K562 (cell line): ENCODE data around the gene CEP192. TPM values are rescaled to one million over a fixed set of nuclear protein-coding genes. Genes with fewer than 3 reads are reported as not detected.

Source experiments
- GTF2F1 ChIP-seq: IDR thresholded peaks from 2 replicates; pipeline ENCODE4 v1.6.1; 2011; ENCODE audit warnings: low read depth, low read length, improper control_type of control experiment
- HCFC1 ChIP-seq: IDR thresholded peaks from 2 replicates; pipeline ENCODE4 v1.6.1; 2012; ENCODE audit warnings: low read depth, low read length, improper control_type of control experiment
- MAFK ChIP-seq: IDR thresholded peaks from 2 replicates; pipeline ENCODE4 v1.6.1; 2011; ENCODE audit warnings: low read length, improper control_type of control experiment
- PML ChIP-seq: IDR thresholded peaks from 2 replicates; pipeline ENCODE4 v1.6.1; 2012; ENCODE audit warnings: low read length, inconsistent platforms
- RBM15 ChIP-seq: fragments of 200-400 bp; formaldehyde crosslinking; IDR thresholded peaks from 2 replicates; pipeline ENCODE4 v1.6.1; 2018; ENCODE audit warnings: mild to moderate bottlenecking, low read length, moderate library complexity; ENCODE audit not compliant: insufficient read depth
- RBM25 ChIP-seq: fragments of 200-400 bp; formaldehyde crosslinking; IDR thresholded peaks from 2 replicates; pipeline ENCODE4 v1.6.1; 2018; ENCODE audit warnings: low read length, low read depth, moderate library complexity; ENCODE audit not compliant: severe bottlenecking
- SAP30 ChIP-seq: fragments of 200-600 bp; sonication (generic); IDR thresholded peaks from 2 replicates; pipeline ENCODE4 v1.6.1; 2012; ENCODE audit warnings: borderline replicate concordance, low read depth, mild to moderate bottlenecking, moderate library complexity, low read length, control low read depth, inconsistent platforms; ENCODE audit not compliant: insufficient read depth, poor library complexity, severe bottlenecking
- SREBF1 ChIP-seq: fragments of 150-350 bp; IDR thresholded peaks from 2 replicates; pipeline ENCODE4 v1.6.1; 2014; ENCODE audit warnings: antibody characterized with exemption, low read depth, low read length, borderline replicate concordance
- YY1 ChIP-seq, 3 experiments: IDR thresholded peaks; 2 replicates each; pipeline ENCODE4 v1.6.1; 2011; ENCODE audit warnings: low read length in 2 of 3, mild to moderate bottlenecking in 2 of 3, moderate library complexity in 2 of 3, borderline replicate concordance in 1 of 3, control low read depth in 1 of 3, low read depth in 1 of 3; ENCODE audit not compliant: insufficient read depth in 3 of 3, insufficient replicate concordance in 2 of 3, control insufficient read depth in 1 of 3, insufficient read length in 1 of 3; ENCODE audit errors: extremely low read depth in 1 of 3
- ZNF134 ChIP-seq: fragments of 250-450 bp; sonication (Bioruptor Pico); conservative IDR thresholded peaks from 2 replicates; pipeline ENCODE4 v1.4.0; 2020
- ZNF282 ChIP-seq: sonication (generic); formaldehyde crosslinking; IDR thresholded peaks from 2 replicates; pipeline ENCODE4 v1.8.1; 2023; ENCODE audit warnings: missing genetic modification reagents
- ZNF41 ChIP-seq: fragments of 250-450 bp; sonication (Bioruptor Pico); conservative IDR thresholded peaks from 2 replicates; pipeline ENCODE4 v1.4.0; 2020; ENCODE audit warnings: mild to moderate bottlenecking
- ZNF766 ChIP-seq: fragments of 200-800 bp; sonication (Bioruptor generic); conservative IDR thresholded peaks from 2 replicates; pipeline ENCODE4 v1.6.1; 2016; ENCODE audit warnings: missing genetic modification characterization, missing compliant biosample characterization
- ZNF77 ChIP-seq: fragments of 250-450 bp; sonication (Bioruptor Pico); IDR thresholded peaks from 2 replicates; pipeline ENCODE4 v1.5.0; 2020
- polyA plus RNA-seq, 8 experiments: library from polyadenylated mRNA; depleted of rRNA in 4 of 8; stranded (reverse) in 5 of 8; unstranded in 3 of 8; fragments of >200 nt; fragmentation: Nextera tagmentation in 2 of 8; fragmentation: Illumina TruSeq in 1 of 8; extraction: Ambion mirVana in 2 of 8; extraction: Trizol in 1 of 8; gene quantifications; 2 replicates each; pipeline versions ENCODE4 v1.2.1 to v1.2.3, GENCODE V29; 2011 to 2014; ENCODE audit warnings: inconsistent platforms in 1 of 8, missing spikeins in 1 of 8
- total RNA-seq, 7 experiments: library from RNA; depleted of rRNA in 6 of 7; stranded (reverse); fragments of >200 nt in 6 of 7; fragmentation: Illumina TruSeq in 2 of 7; extraction: Trizol in 2 of 7; gene quantifications; 2 replicates each; pipeline versions ENCODE4 v1.2.1 to v1.2.3, GENCODE V29; 2011 to 2021; ENCODE audit warnings: low replicate concordance in 1 of 7
- TF ChIP-seq, protein P1 (sequence below): IDR thresholded peaks from 3 replicates; pipeline ENCODE4 v1.6.1; 2011; ENCODE audit warnings: borderline replicate concordance, mild to moderate bottlenecking, moderate library complexity; ENCODE audit not compliant: insufficient read length; ENCODE audit errors: extremely low read depth
- TF ChIP-seq, protein P2 (sequence below): IDR thresholded peaks from 2 replicates; pipeline ENCODE4 v1.6.1; 2011; ENCODE audit not compliant: insufficient read length; ENCODE audit errors: extremely low read depth
- TF ChIP-seq, protein P3 (sequence below): fragments of 250-450 bp; sonication (Bioruptor Pico); IDR thresholded peaks from 2 replicates; pipeline ENCODE4 v1.4.0; 2020
- TF ChIP-seq, protein P4 (sequence below): IDR thresholded peaks from 2 replicates; pipeline ENCODE4 v1.6.1; 2011; ENCODE audit warnings: borderline replicate concordance, low read depth, mild to moderate bottlenecking, moderate library complexity, low read length; ENCODE audit not compliant: insufficient read depth, poor library complexity, severe bottlenecking

CEP192 gene
- total and polyA plus RNA-seq, 9 of the 15 experiments (the other 6 are each of a cell fraction or from before 2014, with no cell fraction given): 14.4 to 54.4 (median 35.8) TPM

DNA sequence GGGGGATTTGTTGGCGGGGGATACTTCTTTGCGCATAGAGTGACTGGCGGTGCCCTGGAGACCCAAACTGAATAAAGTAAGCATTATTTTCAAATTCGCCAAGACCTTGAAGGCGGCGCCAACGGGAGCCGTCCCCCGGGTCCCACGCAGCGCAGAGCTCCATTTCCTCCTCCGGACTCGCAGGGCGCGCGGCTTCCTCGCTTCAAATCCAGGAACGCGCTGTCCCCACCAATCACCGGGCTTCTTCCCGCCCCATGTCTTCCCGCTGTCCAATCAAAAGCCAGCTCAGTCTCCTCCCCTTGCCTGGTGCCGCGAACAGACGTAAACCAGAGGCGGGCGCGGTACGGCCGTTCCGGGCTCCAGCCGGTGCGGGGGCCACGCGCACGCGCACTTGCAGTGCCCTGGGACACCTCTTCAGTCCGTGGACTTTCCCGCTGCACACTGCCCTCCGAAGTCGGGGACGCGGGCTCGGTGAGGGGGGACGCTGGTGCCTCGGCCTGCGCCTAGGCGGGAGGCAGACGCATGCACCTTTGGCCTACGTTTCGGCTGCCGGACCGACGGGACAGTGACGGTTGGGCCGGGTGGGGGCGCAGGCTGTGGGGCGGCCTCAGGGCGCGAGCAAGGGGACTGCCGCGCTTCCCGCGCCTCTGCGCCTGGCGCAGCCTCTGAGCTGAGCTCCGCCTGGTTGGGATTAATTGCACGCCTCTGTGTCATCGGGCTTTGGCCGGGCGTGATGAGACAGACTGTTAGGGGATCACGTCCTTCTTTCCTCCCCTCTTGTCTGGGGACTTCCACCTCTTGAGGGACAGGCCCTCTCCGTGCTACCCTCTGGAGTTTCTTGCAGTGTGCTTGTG is at the start of gene CEP192 (continued):
- TF ChIP-seq MAFK (peak; percentile 4; the same call in 1 of the 2 replicates), HCFC1 (no peak; the same call in 1 of the 2 replicates), PML (peak; percentile 62), ZNF41 (CRISPR knock-in tag) (no peak), SREBF1 (0 out of 2 replicates have a peak, but pooled peaks have one; percentile 24), ZNF134 (CRISPR knock-in tag) (no peak), RBM25 (peak; percentile 92), GTF2F1 (peak; percentile 23; the same call in 1 of the 2 replicates), ZNF766 (CRISPR knock-in tag) (no peak), SAP30 (peak; percentile 58), RBM15 (no peak), ZNF77 (CRISPR knock-in tag) (no peak), YY1 (IDR thresholded peaks at IDR 0.05; ENCODE audit: borderline replicate concordance in 1 of 3, control insufficient read depth in 1 of 3, extremely low read depth in 1 of 3, insufficient read depth in 3 of 3, insufficient read length in 1 of 3, insufficient replicate concordance in 2 of 3, low read depth in 1 of 3, low read length in 2 of 3) (peak in 2 of 3 experiments; percentile 71 to 87), ZNF282 (CRISPR knock-in tag) (no peak)
- TF ChIP-seq, protein P1, sequence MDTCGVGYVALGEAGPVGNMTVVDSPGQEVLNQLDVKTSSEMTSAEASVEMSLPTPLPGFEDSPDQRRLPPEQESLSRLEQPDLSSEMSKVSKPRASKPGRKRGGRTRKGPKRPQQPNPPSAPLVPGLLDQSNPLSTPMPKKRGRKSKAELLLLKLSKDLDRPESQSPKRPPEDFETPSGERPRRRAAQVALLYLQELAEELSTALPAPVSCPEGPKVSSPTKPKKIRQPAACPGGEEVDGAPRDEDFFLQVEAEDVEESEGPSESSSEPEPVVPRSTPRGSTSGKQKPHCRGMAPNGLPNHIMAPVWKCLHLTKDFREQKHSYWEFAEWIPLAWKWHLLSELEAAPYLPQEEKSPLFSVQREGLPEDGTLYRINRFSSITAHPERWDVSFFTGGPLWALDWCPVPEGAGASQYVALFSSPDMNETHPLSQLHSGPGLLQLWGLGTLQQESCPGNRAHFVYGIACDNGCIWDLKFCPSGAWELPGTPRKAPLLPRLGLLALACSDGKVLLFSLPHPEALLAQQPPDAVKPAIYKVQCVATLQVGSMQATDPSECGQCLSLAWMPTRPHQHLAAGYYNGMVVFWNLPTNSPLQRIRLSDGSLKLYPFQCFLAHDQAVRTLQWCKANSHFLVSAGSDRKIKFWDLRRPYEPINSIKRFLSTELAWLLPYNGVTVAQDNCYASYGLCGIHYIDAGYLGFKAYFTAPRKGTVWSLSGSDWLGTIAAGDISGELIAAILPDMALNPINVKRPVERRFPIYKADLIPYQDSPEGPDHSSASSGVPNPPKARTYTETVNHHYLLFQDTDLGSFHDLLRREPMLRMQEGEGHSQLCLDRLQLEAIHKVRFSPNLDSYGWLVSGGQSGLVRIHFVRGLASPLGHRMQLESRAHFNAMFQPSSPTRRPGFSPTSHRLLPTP: no peak
- TF ChIP-seq, protein P2, sequence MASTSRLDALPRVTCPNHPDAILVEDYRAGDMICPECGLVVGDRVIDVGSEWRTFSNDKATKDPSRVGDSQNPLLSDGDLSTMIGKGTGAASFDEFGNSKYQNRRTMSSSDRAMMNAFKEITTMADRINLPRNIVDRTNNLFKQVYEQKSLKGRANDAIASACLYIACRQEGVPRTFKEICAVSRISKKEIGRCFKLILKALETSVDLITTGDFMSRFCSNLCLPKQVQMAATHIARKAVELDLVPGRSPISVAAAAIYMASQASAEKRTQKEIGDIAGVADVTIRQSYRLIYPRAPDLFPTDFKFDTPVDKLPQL: no peak
- TF ChIP-seq, protein P3, sequence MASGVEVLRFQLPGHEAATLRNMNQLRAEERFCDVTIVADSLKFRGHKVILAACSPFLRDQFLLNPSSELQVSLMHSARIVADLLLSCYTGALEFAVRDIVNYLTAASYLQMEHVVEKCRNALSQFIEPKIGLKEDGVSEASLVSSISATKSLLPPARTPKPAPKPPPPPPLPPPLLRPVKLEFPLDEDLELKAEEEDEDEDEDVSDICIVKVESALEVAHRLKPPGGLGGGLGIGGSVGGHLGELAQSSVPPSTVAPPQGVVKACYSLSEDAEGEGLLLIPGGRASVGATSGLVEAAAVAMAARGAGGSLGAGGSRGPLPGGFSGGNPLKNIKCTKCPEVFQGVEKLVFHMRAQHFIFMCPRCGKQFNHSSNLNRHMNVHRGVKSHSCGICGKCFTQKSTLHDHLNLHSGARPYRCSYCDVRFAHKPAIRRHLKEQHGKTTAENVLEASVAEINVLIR (CRISPR knock-in tag): no peak
- TF ChIP-seq, protein P4, sequence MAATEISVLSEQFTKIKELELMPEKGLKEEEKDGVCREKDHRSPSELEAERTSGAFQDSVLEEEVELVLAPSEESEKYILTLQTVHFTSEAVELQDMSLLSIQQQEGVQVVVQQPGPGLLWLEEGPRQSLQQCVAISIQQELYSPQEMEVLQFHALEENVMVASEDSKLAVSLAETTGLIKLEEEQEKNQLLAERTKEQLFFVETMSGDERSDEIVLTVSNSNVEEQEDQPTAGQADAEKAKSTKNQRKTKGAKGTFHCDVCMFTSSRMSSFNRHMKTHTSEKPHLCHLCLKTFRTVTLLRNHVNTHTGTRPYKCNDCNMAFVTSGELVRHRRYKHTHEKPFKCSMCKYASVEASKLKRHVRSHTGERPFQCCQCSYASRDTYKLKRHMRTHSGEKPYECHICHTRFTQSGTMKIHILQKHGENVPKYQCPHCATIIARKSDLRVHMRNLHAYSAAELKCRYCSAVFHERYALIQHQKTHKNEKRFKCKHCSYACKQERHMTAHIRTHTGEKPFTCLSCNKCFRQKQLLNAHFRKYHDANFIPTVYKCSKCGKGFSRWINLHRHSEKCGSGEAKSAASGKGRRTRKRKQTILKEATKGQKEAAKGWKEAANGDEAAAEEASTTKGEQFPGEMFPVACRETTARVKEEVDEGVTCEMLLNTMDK: peak; percentile 40
